Activated naive CD4-positive, alpha-beta T cell treated with anti-CD3 and anti-CD28 coated beads, Interleukin-2, amount 50 U/mL, for 16 hours (primary cell): ENCODE measurements around the gene LEF1.
A peak's percentile ranks its signal among the peaks of the same experiment; 100 is the strongest.

Experiments used
- DNase-seq: peaks from one replicate; pipeline ENCODE4 v3.0.0-alpha.2; 2020

Gene LEF1

GRCh38 chr4:108168671-108169523 is at the start of gene LEF1:
Gene LEF1, minus strand, starts transcription at chr4:108168932. Its CDS starts 1,165 bp downstream, at chr4:108167767.
- peak; percentile 85 for DNase-seq

GRCh38 chr4:108216510-108216909 is 47.8 kb upstream of the LEF1 start:
- DNase-seq = no peak

GRCh38 chr4:108215055-108215454 is 46.3 kb upstream of the LEF1 start:
- DNase-seq = no peak

- no peak for DNase-seq
Measured at GRCh38 chr4:108213723-108214122, 45.0 kb upstream of the LEF1 start.

- DNase-seq = no peak
Measured at GRCh38 chr4:108213308-108213707, 44.6 kb upstream of the LEF1 start.

- DNase-seq = no peak
Measured at GRCh38 chr4:108210989-108211835, 42.5 kb upstream of the LEF1 start.

GRCh38 chr4:108209489-108209888 is 40.8 kb upstream of the LEF1 start:
- no peak for DNase-seq

- no peak for DNase-seq
Measured at GRCh38 chr4:108205859-108206258, 37.1 kb upstream of the LEF1 start.

- DNase-seq = no peak
Measured at GRCh38 chr4:108204518-108204917, 35.8 kb upstream of the LEF1 start.

GRCh38 chr4:108203377-108203776 is 34.6 kb upstream of the LEF1 start:
- DNase-seq = no peak

- DNase-seq = no peak
Measured at GRCh38 chr4:108201774-108202173, 33.0 kb upstream of the LEF1 start.

GRCh38 chr4:108199881-108200280 is 31.1 kb upstream of the LEF1 start:
- no peak for DNase-seq

- DNase-seq = no peak
Measured at GRCh38 chr4:108193886-108194672, 25.3 kb upstream of the LEF1 start.

- DNase-seq = no peak
Measured at GRCh38 chr4:108192935-108193334, 24.2 kb upstream of the LEF1 start.

GRCh38 chr4:108192056-108192455 is 23.3 kb upstream of the LEF1 start:
- no peak for DNase-seq

GRCh38 chr4:108191269-108191914 is 22.7 kb upstream of the LEF1 start:
- DNase-seq = no peak

GRCh38 chr4:108188770-108189169 is 20.0 kb upstream of the LEF1 start:
- DNase-seq = no peak

- no peak for DNase-seq
Measured at GRCh38 chr4:108185252-108185651, 16.5 kb upstream of the LEF1 start.

GRCh38 chr4:108184453-108185049 is 15.8 kb upstream of the LEF1 start:
- no peak for DNase-seq

- no peak for DNase-seq
Measured at GRCh38 chr4:108181704-108182103, 13.0 kb upstream of the LEF1 start.

- DNase-seq = no peak
Measured at GRCh38 chr4:108180513-108180912, 11.8 kb upstream of the LEF1 start.

GRCh38 chr4:108175966-108176365 is 7.2 kb upstream of the LEF1 start:
- no peak for DNase-seq
